22Rv1 (cell line): ENCODE data around the gene KCNJ9.

Source experiments
- ZFX ChIP-seq: fragments of 450-650 bp; IDR thresholded peaks from 2 replicates; pipeline ENCODE4 v1.6.1; 2017; ENCODE audit warnings: antibody characterized with exemption, borderline replicate concordance
- TF ChIP-seq, protein P1 (sequence below): fragments of 450-650 bp; IDR thresholded peaks from 2 replicates; pipeline ENCODE4 v1.5.1; 2017; ENCODE audit warnings: mild to moderate bottlenecking

DNA sequence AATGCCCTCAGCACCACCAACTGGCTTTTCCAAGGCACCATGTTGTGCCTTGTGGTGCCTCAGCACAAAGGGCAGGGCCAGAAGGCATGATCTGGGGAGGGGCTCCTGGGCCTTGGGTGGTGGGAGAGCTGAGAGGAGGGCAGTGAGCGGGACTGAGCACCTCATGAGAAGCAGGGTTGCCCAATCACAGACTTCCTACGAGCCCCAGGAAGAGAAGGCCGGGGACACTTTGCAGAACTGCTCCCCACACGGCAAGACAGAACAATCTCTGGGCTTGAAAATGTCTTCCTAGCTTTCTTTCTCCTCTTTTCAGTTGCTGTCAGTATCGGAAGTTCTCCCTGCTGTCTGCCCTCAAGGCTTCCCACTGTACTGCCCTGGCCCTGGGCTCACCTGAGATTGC, 18.2 kb upstream of the KCNJ9 start:
- TF ChIP-seq, protein P1, sequence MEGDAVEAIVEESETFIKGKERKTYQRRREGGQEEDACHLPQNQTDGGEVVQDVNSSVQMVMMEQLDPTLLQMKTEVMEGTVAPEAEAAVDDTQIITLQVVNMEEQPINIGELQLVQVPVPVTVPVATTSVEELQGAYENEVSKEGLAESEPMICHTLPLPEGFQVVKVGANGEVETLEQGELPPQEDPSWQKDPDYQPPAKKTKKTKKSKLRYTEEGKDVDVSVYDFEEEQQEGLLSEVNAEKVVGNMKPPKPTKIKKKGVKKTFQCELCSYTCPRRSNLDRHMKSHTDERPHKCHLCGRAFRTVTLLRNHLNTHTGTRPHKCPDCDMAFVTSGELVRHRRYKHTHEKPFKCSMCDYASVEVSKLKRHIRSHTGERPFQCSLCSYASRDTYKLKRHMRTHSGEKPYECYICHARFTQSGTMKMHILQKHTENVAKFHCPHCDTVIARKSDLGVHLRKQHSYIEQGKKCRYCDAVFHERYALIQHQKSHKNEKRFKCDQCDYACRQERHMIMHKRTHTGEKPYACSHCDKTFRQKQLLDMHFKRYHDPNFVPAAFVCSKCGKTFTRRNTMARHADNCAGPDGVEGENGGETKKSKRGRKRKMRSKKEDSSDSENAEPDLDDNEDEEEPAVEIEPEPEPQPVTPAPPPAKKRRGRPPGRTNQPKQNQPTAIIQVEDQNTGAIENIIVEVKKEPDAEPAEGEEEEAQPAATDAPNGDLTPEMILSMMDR: no peak
- no peak for TF ChIP-seq ZFX
